Parathyroid adenoma (tissue), 2 donors: Measurements from ENCODE around the gene APBB3.
"Not testable (repeated sequence)": the region's sequence is repeated elsewhere in the genome, so short reads cannot be mapped to it uniquely, and the experiment has no call there.

ENCODE experiments used
- H2AFZ ChIP-seq: fragments of 300-600 bp; sonication (generic); one replicate; pipeline ENCODE4 v1.7.0; 2017; ENCODE audit warnings: antibody characterized with exemption, mild to moderate bottlenecking
- H3K27ac ChIP-seq: fragments of 300-600 bp; sonication (generic); one replicate; pipeline ENCODE4 v1.7.0; 2017
- H3K27me3 ChIP-seq: fragments of 300-600 bp; sonication (generic); one replicate; pipeline ENCODE4 v1.7.0; 2017; ENCODE audit warnings: low read length; ENCODE audit not compliant: control insufficient read depth, insufficient read depth
- H3K36me3 ChIP-seq: fragments of 300-600 bp; sonication (generic); one replicate; pipeline ENCODE4 v1.7.0; 2017; ENCODE audit warnings: low read length; ENCODE audit not compliant: control insufficient read depth, insufficient read depth
- H3K4me1 ChIP-seq: fragments of 300-600 bp; sonication (generic); one replicate; pipeline ENCODE4 v1.7.0; 2017; ENCODE audit warnings: control low read depth
- H3K4me2 ChIP-seq: fragments of 300-600 bp; sonication (generic); one replicate; pipeline ENCODE4 v1.7.0; 2017; ENCODE audit warnings: low read length
- H3K4me3 ChIP-seq: fragments of 300-600 bp; sonication (generic); one replicate; pipeline ENCODE4 v1.7.0; 2017; ENCODE audit warnings: low read depth, low read length
- H3K79me2 ChIP-seq: fragments of 300-600 bp; sonication (generic); one replicate; pipeline ENCODE4 v1.7.0; 2017; ENCODE audit warnings: control low read depth
- H3K9ac ChIP-seq: fragments of 300-600 bp; sonication (generic); one replicate; pipeline ENCODE4 v1.7.0; 2017; ENCODE audit warnings: mild to moderate bottlenecking
- H3K9me3 ChIP-seq: fragments of 300-600 bp; sonication (generic); one replicate; pipeline ENCODE4 v1.7.0; 2017; ENCODE audit warnings: low read length; ENCODE audit not compliant: control insufficient read depth
- TF ChIP-seq, protein P1 (sequence below): fragments of 300-600 bp; sonication (generic); IDR thresholded peaks from one replicate; pipeline ENCODE4 v1.7.0; 2017; ENCODE audit warnings: antibody characterized with exemption, mild to moderate bottlenecking
- donor health status: primary hyperparathyroidism.

The APBB3 gene

DNA sequence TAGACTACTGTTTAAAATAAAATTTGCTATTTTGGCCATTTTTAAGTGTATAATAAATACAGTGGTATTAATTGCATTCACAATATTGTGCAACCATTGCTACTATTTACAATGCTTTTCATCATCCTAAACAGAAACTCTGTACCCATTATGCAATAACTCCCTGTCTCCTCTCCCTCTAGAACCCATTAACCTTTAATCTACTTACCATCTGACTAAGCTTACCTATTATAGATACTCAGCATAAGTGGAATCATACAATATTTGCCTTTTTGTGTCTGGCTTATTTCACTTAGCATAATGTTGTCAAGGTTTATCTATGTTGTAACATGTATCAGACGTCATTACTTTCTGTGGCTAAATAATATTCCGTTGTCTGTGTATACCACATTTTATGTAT, 42.6 kb upstream of the APBB3 start:
- Histone ChIP-seq H2AFZ (no peak overlapping the region), H3K4me2 (no peak overlapping the region), H3K4me1 (no peaks in the 10 kb centered on the region), H3K9me3 (no peaks in the 10 kb centered on the region), H3K36me3 (no peaks in the 10 kb centered on the region), H3K4me3 (no peak overlapping the region), H3K79me2 (no peaks in the 10 kb centered on the region), H3K27me3 (no peaks in the 10 kb centered on the region), H3K27ac (no peak overlapping the region), H3K9ac (no peak overlapping the region)
- TF ChIP-seq, protein P1, sequence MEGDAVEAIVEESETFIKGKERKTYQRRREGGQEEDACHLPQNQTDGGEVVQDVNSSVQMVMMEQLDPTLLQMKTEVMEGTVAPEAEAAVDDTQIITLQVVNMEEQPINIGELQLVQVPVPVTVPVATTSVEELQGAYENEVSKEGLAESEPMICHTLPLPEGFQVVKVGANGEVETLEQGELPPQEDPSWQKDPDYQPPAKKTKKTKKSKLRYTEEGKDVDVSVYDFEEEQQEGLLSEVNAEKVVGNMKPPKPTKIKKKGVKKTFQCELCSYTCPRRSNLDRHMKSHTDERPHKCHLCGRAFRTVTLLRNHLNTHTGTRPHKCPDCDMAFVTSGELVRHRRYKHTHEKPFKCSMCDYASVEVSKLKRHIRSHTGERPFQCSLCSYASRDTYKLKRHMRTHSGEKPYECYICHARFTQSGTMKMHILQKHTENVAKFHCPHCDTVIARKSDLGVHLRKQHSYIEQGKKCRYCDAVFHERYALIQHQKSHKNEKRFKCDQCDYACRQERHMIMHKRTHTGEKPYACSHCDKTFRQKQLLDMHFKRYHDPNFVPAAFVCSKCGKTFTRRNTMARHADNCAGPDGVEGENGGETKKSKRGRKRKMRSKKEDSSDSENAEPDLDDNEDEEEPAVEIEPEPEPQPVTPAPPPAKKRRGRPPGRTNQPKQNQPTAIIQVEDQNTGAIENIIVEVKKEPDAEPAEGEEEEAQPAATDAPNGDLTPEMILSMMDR = no peak

DNA sequence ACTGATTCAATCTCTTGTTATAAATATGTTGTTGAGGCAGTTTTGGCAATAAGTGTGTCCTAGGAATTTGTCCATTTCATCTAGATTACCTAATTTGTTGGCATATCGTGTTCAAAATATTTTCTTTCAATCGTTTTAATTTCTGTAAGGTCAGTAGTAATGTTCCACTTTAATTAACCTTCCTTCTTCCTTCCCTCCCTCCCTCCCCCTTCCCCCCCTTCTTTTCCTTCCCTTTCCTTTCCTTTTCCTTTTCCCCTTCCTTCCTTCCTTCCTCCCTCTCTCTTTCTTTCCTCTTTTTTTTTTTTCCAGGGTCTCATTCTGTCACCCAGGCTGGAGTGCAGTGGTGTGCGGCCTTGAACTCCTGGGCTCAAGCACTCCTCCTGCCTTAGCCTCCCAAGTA, 41.5 kb upstream of the APBB3 start:
- Histone ChIP-seq H3K9ac (no peak overlapping the region), H2AFZ (no peak overlapping the region), H3K4me2 (no peak overlapping the region), H3K27me3 (no peaks in the 10 kb centered on the region), H3K4me3 (no peak overlapping the region), H3K27ac (no peak overlapping the region), H3K79me2 (no peaks in the 10 kb centered on the region), H3K4me1 (no peaks in the 10 kb centered on the region), H3K9me3 (no peaks in the 10 kb centered on the region), H3K36me3 (no peaks in the 10 kb centered on the region)
- TF ChIP-seq, protein P1 = no peak

DNA sequence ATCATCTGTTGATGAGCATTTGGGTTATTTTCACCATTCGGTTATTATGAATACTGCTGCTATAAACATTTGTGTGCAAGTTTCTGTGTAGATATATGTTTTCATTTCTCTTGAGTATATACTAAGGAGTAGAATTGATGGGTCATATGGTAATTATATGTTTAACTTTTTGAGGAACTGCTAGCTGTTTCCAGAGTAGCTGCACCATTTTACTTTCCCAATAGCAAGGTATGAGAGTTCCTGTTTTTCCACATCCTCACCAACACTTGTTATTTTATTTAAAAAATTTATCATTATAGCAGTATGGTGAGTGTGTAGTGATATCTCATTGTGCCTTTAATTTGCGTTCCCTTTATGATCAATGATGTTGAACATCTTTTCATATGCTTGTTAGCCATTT, 39.3 kb upstream of the APBB3 start:
- Histone ChIP-seq H3K27ac (no peak overlapping the region), H3K4me2 (no peak overlapping the region)
- TF ChIP-seq, protein P1 = no peak

DNA sequence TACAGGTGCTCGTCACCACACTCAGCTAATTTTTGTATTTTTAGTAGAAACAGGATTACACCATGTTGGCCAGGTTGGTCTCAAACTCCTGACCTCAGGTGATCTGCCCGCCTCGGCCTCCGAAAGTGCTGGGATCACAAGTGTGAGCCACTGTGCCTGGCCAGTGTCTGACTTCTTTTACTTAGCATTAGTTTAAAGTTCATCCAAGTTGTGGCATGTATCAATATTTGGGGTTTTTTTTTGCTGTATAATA, 39.0 kb upstream of the APBB3 start:
- H3K4me1 ChIP-seq, H3K9ac ChIP-seq, H3K4me3 ChIP-seq, H3K27me3 ChIP-seq, H3K36me3 ChIP-seq, H3K9me3 ChIP-seq, H3K4me2 ChIP-seq, H3K79me2 ChIP-seq, H2AFZ ChIP-seq, H3K27ac ChIP-seq: not testable (repeated sequence)

More for the DNA sequence above, 39.3 kb upstream of the APBB3 start:
- no peak overlapping the region for H3K4me3 ChIP-seq
- no peaks in the 10 kb centered on the region for H3K4me1 ChIP-seq
- H3K9me3 ChIP-seq = no peaks in the 10 kb centered on the region
- no peaks in the 10 kb centered on the region for H3K79me2 ChIP-seq
- H3K9ac ChIP-seq = no peak overlapping the region
- H3K36me3 ChIP-seq = no peaks in the 10 kb centered on the region
- no peak overlapping the region for H2AFZ ChIP-seq
- no peaks in the 10 kb centered on the region for H3K27me3 ChIP-seq

DNA sequence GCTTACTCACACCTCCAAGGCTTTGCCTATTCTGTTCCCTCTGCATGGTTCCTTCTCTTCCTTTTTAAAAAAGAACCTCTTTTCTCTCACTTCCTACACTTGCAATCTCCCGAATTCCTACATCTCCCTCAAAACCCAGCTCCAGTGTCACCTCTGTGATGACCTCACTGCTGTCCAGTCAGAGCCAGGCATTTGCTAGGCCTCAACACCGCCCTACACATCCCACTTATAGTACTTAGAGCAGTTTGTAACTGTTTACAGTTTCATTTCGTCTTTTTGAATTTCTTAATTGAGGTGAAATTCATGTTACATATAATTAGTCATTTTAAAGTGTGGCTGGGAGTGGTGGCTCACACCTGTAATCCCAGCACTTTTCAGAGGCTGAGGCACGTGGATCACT, 37.7 kb upstream of the APBB3 start:
- no peaks in the 10 kb centered on the region for H3K4me1 ChIP-seq
- TF ChIP-seq, protein P1 = no peak
- no peak overlapping the region for H3K4me3 ChIP-seq
- no peaks in the 10 kb centered on the region for H3K27me3 ChIP-seq
- no peaks in the 10 kb centered on the region for H3K36me3 ChIP-seq
- no peaks in the 10 kb centered on the region for H3K9me3 ChIP-seq
- H3K9ac ChIP-seq = no peak overlapping the region
- no peak overlapping the region for H3K4me2 ChIP-seq
- H3K27ac ChIP-seq = no peak overlapping the region
- H2AFZ ChIP-seq = no peak overlapping the region
- no peaks in the 10 kb centered on the region for H3K79me2 ChIP-seq
